Caki2 (cell line): ENCODE data around the gene HOXB4. TPM values are rescaled to one million over a fixed set of nuclear protein-coding genes. Genes with fewer than 3 reads are reported as not detected.

Experiments
- DNase-seq: peaks from one replicate; pipeline ENCODE4 v3.0.0-alpha.2; 2015; ENCODE audit warnings: low read depth
- in situ Hi-C: cut with HindIII; loops from 2 replicates; pipeline ENCODE4 v1.10.0; 2016; ENCODE audit warnings: low sequenced_read_pairs, low pct_unique_long_range_greater_than_20kb, mixed read lengths
- total RNA-seq: library from RNA; depleted of rRNA; stranded (reverse); fragments of >200 nt; shearing (Covaris generic); gene quantifications from 2 replicates; pipeline ENCODE4 v1.2.3, GENCODE V29; 2014; ENCODE audit warnings: low replicate concordance

HOXB4 gene
- total RNA-seq, 1 experiment from 2014 or later, result 2.7 TPM

- no peak for DNase-seq
- in situ Hi-C loops, result no loop called here
Measured at GRCh38 chr17:48554412-48555257, 23.5 kb downstream of the HOXB4 start.

GRCh38 chr17:48553826-48554225, 24.3 kb downstream of the HOXB4 start:
- in situ Hi-C loops, result no loop called here
- no peak for DNase-seq

DNA sequence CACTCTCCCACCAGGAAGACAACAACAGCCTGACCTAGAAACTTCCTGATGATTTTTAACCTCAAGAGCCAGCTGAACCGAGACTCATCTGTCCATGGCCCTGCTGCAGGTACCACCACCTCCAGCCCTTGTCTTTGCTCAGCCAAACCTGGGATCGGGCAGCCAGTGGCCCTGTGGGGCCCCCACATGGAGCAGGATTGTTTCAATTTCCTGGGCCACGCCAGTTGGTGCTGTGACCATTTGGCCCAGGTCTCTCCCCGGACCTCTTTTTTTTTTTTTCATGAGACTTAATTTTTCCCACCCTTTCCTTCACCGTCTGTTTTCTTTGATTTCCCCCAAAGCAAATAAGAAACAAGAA, 25.0 kb downstream of the HOXB4 start:
- no peak for DNase-seq
- in situ Hi-C loops, result no loop called here

GRCh38 chr17:48552466-48553189, 25.5 kb downstream of the HOXB4 start:
- no peak for DNase-seq
- in situ Hi-C loops, result no loop called here

DNA sequence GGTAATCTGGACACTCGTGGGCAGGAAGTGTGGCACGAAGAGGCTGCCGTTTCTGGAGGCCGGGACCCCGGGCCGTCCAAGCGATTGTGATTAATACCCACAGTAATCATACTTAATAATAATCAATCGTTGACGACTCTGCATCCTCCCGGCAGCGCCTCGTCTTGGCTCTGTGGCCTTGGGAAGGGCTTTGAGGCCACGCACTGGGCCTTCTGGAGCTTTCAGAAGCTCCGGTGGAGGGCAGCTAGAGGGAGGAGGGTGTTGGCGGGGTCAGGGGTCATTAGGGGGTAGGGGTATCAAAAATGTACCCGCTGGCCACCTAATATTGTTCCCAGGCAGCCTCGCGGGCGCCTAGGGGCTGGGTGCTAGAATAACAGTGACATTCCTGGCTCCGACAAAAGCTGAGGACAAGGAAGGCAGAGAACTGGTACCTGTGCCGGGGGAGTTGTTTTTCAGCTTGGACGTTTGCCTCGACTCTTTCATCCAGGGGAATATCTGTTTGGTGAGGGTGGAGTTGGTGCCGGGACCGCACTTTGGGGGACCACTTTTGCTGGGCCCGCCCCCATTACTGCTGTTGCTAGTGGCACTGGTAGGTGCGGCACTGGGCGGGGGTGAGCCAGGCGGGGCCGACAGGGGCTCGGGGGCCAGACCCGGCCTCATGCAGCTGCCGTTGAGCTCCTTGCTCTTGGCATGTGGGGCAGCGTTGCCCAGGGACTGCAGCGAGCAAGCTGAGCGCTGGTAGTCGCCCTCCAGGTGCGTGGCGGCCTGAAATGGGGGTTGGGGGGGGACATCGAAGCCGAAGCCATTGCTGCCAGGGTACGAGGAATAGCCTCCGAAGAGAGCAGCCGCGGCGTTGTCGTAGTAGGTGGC, 26.3 kb downstream of the HOXB4 start:
- in situ Hi-C loops, result no loop called here

GRCh38 chr17:48551214-48551555, 27.0 kb downstream of the HOXB4 start:
- no peak for DNase-seq
- in situ Hi-C loops, result no loop called here

More for the DNA sequence above, 26.3 kb downstream of the HOXB4 start:
- no peak for DNase-seq

- DNase-seq, result no peak
- in situ Hi-C loops, result no loop called here
Measured at GRCh38 chr17:48550502-48551213, 27.5 kb downstream of the HOXB4 start.

GRCh38 chr17:48549914-48550501, 28.1 kb downstream of the HOXB4 start:
- DNase-seq, result no peak
- in situ Hi-C loops, result no loop called here

DNA sequence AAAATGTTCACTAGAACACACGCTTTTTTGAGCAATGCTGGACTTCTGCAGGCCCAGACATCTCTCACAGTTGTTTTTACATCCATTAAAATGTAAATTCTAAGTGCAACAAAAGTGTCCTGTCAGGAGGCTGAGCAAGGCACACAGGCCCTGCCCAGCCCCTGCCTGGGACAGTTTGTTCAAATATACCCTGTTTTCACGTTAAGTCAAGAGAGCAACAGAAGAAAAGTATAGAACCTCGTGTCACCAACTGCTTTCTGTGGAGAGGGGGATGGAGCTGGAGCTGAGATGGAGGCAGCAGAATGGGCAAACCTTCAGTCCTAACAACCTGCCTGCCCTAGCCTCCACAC, 28.9 kb downstream of the HOXB4 start:
- in situ Hi-C loops, result no loop called here
- no peak for DNase-seq

DNA sequence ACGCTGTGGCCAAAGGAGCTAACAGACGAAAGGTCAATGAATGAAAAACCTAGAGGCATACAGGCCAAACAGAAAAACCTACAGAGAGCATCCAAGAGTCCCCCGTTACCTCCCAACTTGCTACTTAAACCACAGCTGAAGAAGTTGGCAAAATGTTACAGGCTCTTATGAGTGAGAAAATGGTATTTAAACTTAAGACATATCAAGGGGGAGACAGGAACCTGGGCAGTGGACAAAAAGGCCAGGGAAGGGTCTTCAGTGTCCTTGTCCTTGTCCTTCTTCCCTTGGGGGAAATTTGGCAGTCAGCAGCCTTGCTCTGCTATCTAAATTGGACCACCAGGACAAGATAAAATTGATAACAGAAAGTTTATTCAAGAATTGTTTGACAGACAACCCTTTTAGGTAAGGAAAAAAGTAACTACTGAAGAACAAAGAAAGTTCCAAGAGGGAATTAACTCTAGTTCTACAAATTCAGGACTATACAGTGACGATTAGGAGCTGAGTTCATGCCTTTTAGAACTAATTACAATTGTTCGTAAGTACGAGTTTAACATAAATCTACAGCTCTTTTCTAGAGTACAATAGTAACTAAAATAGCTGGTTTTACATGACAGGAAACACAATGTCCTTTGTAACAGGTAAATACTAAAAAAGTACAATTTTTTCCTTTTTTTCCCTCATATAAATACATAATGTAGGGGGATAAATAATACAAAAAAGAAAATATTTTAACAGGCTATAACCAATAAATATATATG, 29.4 kb downstream of the HOXB4 start:
- no peak for DNase-seq
- in situ Hi-C loops, result no loop called here

GRCh38 chr17:48547808-48548522, 30.2 kb downstream of the HOXB4 start:
- in situ Hi-C loops, result no loop called here
- DNase-seq, result peak; percentile 59

GRCh38 chr17:48546924-48547807, 31.0 kb downstream of the HOXB4 start:
- peak; percentile 33 for DNase-seq
- in situ Hi-C loops, result no loop called here

DNA sequence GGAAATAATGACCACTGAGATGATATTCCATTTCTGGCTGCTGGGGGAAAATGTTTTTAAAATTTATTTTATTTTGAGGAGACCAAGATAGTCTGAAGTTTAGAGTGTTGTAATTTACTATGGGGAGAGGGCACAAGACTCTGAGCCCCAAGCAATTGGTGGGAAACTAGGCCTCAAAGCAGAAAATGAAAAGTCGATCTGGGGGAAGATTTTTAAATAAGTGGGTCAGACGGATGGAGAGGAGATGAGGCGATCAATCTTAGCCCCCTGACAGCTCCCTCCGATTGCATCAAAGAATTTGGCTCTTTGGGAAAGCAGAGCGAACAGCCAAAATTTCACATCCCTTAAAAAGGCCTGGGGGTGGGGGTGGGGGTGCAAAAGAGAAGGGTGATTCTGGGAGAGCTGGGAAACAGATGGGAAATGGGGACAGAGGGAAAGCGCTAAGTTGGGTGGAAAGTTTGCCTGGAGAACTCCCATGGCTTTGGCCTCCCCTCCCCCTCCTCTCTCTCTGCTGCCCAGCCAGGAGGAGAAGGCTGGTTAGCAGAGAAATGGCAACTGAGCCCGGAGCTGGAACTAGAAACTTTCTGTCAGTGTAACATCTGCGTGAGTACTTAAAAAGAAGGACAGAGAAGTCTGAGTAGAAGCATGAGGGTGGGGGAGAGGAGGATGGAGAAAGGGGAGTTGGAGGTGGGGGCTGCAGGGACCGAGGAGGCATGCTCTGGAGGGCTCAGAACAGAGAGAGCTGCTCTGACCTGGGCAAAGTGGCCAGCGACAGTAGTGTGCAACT, 31.8 kb downstream of the HOXB4 start:
- peak; percentile 35 for DNase-seq
- in situ Hi-C loops, result no loop called here

GRCh38 chr17:48545539-48545938, 32.6 kb downstream of the HOXB4 start:
- peak; percentile 14 for DNase-seq
- in situ Hi-C loops, result no loop called here

DNA sequence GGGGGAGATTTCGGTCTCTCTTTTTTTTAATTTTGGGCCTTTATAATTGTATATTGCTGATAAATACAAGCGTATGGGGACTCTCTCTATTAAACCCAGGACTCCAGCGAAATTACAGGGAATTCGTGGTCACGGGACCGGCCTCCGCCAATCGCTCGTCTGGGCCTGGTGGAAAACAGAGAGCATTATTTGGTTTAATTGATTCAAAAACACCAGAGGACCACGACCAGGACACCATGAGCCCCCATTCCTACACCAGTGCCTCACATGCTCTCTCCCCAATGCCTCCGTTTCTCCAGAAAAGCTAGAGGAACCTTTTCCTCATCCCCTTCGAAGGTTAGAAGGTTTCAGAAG, 33.2 kb downstream of the HOXB4 start, which contains the start of gene HOXB2:
HOXB2 (minus strand) TSS at position 88 of the 354 bp plus-strand sequence. CDS start 198 bp downstream, outside the sequence.
- in situ Hi-C loops, result no loop called here
- peak; percentile 70 for DNase-seq
